Upper lobe of left lung (tissue), 6 donors: ENCODE measurements around the gene AQP11. TPM values are rescaled to one million over a fixed set of nuclear protein-coding genes. Genes with fewer than 3 reads are reported as not detected.

Experiments
- ATAC-seq, 2 donors: fragments of 200-7000 bp; cut with Tn5 transposase; one replicate each; pipeline ENCODE4 v1.9.1; 2022; ENCODE audit warnings: mild to moderate bottlenecking in 2 of 2, moderate library complexity in 2 of 2; ENCODE audit not compliant: low FRiP score in 2 of 2
- DNase-seq, 2 donors: peaks; one replicate each; pipeline ENCODE4 v3.0.0-alpha.2; 2019 to 2020
- H3K27ac ChIP-seq, 4 donors: fragments of 200-600 bp; sonication (generic); one replicate each; pipeline ENCODE4 v1.5.1; 2016 to 2019
- H3K27me3 ChIP-seq, 4 donors: fragments of 200-600 bp; sonication (generic); one replicate each; pipeline ENCODE4 v1.5.1; 2017 to 2019
- H3K36me3 ChIP-seq, 4 donors: fragments of 200-600 bp; sonication (generic); one replicate each; pipeline ENCODE4 v1.5.1; 2016 to 2019
- H3K4me1 ChIP-seq, 4 donors: fragments of 200-600 bp; sonication (generic); one replicate each; pipeline ENCODE4 v1.5.1; 2018 to 2019
- H3K4me3 ChIP-seq, 4 donors: fragments of 200-600 bp; sonication (generic); one replicate each; pipeline ENCODE4 v1.5.1; 2017 to 2019; ENCODE audit warnings: mild to moderate bottlenecking in 2 of 4, moderate library complexity in 1 of 4
- H3K9me3 ChIP-seq, 4 donors: fragments of 200-600 bp; sonication (generic); one replicate each; pipeline ENCODE4 v1.5.1; 2018 to 2019
- CTCF ChIP-seq, 6 experiments: fragments of 450-650 bp in 4 of 6; fragments of 200-600 bp in 2 of 6; sonication (generic) in 2 of 6; IDR thresholded peaks; one replicate each; pipeline ENCODE4 v1.5.1; 2016 to 2019; ENCODE audit warnings: antibody characterized with exemption in 6 of 6
- EP300 ChIP-seq, 4 donors: sonication (generic); formaldehyde crosslinking; IDR thresholded peaks; one replicate each; pipeline ENCODE4 v1.5.1; 2017; ENCODE audit warnings: antibody characterized with exemption in 4 of 4, control low read depth in 2 of 4
- POLR2A ChIP-seq, 4 donors: fragments of 450-650 bp; IDR thresholded peaks; one replicate each; pipeline ENCODE4 v1.5.1; 2016 to 2017; ENCODE audit warnings: antibody characterized with exemption in 4 of 4, mild to moderate bottlenecking in 2 of 4
- POLR2AphosphoS5 ChIP-seq, 2 donors: sonication (generic); formaldehyde crosslinking; IDR thresholded peaks; one replicate each; pipeline ENCODE4 v1.5.1; 2017; ENCODE audit warnings: antibody characterized with exemption in 2 of 2
- WGBS, 2 donors: methylation state at CpG; one replicate each; pipeline ENCODE4 v1.1.5; 2017 to 2018; 5-methylcytosine and 5-hydroxymethylcytosine counted together
- small RNA-seq, 4 donors: library from RNA; depleted of rRNA; stranded (forward); fragments of <200 nt; gene quantifications; one replicate each; pipeline ENCODE3, GENCODE V24; 2016
- total RNA-seq, 6 donors: library from RNA; depleted of rRNA in 4 of 6; stranded (reverse); fragments of >200 nt in 4 of 6; gene quantifications; one replicate each; pipeline versions ENCODE4 v1.1.0 to v1.2.1, GENCODE V29; 2016 to 2021
- donor health status: DM: no; HTN: no; CAD: no; lungs with moderate emphysema.
- donor health status: DM: no; HTN: yes; CAD: no; lungs with severe emphysema.

Gene AQP11
- total RNA-seq, 6 donors from 2014 or later, result 0.49 to 0.91 (median 0.60) TPM; not detected in 2

- 80 to 93% methylated on average over 4 of the region's 4 CpGs for WGBS, 2 donors
- Histone ChIP-seq H3K27me3 (no peaks in the 10 kb centered on the region), H3K36me3 (no peaks in the 10 kb centered on the region), H3K4me1 (no peaks in the 10 kb centered on the region), H3K4me3 (no peak overlapping the region), H3K9me3 (no peaks in the 10 kb centered on the region), H3K27ac (no peak overlapping the region)
- ATAC-seq (no peak), DNase-seq (no peak)
- TF ChIP-seq EP300 (IDR thresholded peaks at IDR 0.05), result no peak
- no peak for TF ChIP-seq POLR2A (IDR thresholded peaks at IDR 0.05)
- no peak for TF ChIP-seq POLR2AphosphoS5 (IDR thresholded peaks at IDR 0.05)
- TF ChIP-seq CTCF (IDR thresholded peaks at IDR 0.05), result no peak
These were observed 68.7 kb downstream of the AQP11 start for GRCh38 chr11:77658213-77659013.

Small RNA genes within 50 kb of the gene (small RNA-seq; reads per million reads assigned to genes)
- gene RNU7-59P, result 0 reads per million in 4 donors

Other genes starting within 250 kb of the AQP11 start
- 10 to 100 TPM; 14.9 to 49.2 (median 30.1) TPM for gene PAK1, start 115.9 kb upstream of the AQP11 start, total RNA-seq
- gene CLNS1A, start 47.8 kb downstream of the AQP11 start, total RNA-seq, result 10 to 100 TPM; 32.5 to 72.3 (median 54.9) TPM
- 100 to 1,000 TPM in 1 of 6 donors, 10 to 100 TPM in 5; 36.2 to 136 (median 71.2) TPM for gene RSF1, start 230.8 kb downstream of the AQP11 start, total RNA-seq
- 10 to 100 TPM in 5 of 6 donors, not detected in 1; 26.2 to 36.1 (median 29.3) TPM for gene AAMDC, start 231.2 kb downstream of the AQP11 start, total RNA-seq